Occipital lobe (tissue), 2 donors: ENCODE results near the gene GSS. TPM values are rescaled to one million over a fixed set of nuclear protein-coding genes. Genes with fewer than 3 reads are reported as not detected.

Experiments
- DNase-seq: peaks from one replicate; lab custom pipeline; 2025; lab: John Stamatoyannopoulos, UW
- total RNA-seq: library from RNA; depleted of rRNA; stranded (reverse); fragments of >200 nt; gene quantifications from one replicate; pipeline ENCODE4 v1.2.3, GENCODE V29; 2014

The GSS gene
- total RNA-seq, 1 donor from 2014 or later, result 41.5 TPM

DNA sequence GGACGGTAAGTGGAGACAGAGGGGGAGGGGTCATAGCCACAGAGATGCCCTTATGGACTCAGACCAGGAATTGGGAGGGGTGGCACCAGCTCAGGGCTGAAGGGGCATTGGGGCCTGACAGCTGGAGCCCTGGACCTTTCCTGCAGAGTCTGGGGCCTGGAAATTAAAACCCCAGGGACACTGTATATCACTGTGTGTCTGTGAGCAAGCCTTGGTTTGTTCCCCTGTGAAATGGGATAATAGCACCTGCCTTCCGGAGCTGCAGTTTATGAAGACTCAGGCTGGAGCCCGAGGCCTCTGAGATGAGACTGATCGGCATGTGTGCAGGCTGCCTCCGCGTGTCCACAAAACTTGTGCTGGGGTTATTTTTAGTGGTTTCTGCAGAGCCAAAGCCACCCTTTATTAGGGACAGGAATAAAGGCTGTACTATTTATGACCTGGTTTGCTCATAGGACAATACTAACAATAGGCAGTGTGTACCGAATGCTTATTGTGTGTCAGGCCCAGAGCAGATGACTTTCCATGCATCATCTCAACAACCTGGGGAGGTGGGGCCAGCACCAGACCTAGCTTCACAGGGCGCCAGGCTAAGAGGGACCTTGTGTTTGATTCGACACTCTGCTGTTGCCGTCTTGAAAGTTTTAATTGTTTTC lies 22.6 kb upstream of the GSS start:
- DNase-seq, result no peak

DNA sequence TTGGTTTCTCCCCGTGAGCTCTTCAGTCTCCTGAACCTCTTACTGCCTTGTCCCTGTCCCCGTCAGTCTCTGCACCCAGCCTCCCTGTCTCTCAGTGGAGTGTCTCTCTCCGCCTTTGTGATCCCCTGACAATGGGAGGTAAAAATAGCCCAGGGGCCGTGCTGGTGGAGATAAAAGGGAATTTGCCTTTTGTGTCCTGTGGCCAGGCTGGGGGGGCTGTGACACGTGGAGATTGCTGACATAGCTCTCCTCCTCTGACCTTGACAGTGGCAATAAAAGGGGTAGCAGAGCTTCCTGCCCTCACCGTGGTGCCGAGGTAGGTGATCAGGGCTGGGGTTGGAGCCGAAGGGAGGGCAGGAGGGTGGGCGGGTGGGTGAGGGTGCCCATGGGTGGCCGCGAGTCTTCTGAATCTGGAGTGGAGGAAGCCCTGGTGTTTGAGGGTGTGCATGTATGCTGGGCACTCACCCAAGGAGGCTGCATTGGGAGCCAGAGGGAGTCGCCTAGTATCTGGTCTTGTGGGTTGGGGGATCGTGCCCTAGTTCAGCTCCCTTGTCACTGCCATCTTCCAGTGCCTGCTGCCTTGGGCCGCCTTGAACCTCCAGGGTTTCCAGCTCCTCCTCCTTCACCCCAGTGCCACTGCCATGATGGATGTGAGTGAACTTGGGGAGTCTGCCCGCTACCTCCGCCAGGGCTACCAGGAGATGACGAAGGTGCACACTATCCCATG lies 21.9 kb upstream of the GSS start:
- no peak for DNase-seq

DNA sequence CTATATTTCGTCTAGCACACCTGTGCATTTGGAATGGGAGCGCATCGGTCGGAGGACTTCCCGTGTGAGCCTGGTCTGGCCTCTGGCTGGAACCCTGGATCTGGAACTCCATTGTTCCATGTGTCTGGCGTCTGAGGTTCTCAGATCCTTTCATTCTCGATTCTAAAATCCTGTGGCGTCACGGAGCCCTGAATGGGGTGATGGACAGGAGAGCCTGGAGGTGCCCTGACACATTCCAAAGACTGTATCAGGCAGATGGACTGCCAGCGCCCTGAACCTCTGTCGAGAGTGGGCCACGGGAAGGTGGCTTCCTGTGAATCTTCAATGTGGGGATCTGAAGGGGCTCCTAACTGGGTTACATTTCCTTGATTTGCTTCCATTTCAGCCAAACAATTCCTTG lies 20.7 kb upstream of the GSS start:
- no peak for DNase-seq

DNA sequence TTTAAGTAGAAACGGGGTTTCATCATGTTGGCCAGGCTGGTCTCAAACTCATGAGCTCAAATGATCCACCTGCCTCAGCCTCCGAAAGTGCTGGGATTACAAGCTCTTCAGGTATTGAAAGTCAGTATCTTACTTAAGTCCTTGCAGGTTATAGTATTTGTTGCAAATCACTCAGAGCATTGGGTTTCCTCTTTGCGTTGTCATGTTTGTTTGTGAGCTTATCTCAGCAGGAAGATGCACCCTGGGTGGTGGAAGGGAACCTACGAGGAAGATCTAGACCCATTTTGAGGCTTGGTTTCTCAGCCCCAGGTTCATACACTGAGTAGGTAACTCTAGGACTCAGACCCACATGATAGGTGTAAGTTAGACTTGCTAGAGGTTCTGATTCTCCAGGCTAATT lies 18.6 kb upstream of the GSS start:
- no peak for DNase-seq

DNA sequence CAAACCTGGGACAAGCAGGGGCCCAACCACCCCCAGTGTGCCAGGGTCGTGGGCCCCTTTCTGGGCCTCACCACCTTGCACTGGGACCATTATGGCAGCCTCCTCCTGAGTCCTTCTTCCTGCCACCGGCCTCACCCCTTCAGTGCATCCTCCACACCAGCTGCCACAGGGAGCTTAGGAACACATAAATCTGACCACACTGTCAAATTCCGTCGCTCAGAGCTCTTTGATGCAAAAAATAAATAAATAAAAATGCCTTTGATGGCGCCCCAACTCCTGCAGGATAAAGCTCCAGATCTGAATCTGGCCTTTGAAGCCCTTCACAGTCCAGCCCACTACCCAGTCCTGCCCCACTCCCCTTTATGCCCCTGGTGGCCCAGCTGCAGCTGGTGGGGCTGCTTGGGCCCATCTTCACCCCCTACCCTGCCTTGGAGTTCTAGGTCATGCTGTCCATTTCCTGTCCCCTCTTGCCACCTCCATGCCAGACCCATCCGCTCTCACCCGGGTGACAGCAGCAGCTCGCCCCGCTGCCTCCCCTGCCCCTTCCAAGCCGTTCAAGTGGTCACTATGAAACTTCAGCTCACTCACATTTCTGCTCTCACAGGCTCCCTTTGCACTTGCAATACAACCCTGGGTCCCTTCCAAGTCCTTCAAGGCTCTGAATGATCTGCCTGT lies 16.1 kb upstream of the GSS start:
- no peak for DNase-seq

DNA sequence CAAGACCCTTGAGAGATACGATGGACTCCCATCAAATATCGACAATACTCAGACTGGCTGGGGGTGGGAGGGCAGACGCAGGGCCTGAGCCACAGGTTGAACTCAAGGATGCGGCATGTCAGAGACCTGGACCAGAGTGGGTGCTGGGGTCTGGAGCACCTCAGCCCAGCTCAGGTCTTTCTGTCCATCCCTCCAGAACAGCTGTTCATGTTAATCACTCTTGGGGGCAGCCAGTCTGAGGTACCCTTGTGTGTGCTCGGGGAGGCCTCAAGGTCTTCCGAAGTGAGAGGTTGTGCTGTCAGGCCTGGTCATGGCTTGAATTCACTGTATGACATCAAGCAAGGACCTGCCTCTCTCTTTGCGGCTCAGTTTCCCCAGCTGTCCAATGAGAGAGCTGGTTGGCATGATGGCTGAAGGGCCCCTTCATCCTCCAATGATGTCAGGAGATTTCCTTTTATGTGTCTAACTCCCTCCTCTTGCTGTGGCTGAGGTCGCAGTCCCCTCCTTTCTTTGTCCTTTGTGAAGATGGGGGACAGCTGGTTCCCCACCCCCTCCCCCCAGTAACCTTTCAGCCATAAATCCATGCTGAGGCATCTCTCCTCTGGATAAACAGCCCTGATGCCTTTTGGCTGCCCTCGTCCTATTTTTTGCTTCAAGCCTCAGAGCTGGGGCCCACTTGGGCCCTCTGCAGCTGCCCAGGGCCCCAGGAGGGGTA lies 15.4 kb upstream of the GSS start:
- DNase-seq, result no peak

DNA sequence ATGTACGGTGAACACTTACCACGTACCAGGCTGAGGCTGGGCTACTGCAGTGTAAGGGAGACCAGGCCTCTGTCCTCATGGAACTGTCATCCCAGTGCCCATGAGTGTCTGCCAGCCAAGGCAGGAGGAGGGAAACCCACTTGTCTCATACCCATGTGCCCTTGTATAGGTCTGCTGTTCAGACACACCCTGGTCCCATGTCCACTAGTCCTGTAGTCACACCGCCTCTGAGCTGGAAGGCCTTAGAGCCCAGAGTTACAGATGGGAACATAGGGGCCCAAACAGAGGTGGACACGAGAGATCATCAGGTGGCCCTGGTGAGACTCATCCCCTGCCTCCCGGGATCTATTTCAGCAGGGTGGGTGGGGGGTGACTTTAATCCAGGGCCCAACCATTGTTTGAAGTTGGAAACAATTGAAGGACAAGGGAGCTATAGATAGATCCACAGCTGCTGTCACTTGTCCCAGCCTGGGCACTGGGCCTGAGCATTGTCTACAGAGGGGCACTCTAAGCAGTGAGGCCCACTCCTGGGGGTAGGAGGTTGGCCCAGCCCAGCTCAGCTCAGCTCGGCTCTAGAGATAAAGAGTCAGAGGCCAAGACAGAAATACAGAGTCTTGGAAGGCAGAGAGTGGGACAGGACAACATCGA lies 14.7 kb upstream of the GSS start:
- DNase-seq, result peak; percentile 38

DNA sequence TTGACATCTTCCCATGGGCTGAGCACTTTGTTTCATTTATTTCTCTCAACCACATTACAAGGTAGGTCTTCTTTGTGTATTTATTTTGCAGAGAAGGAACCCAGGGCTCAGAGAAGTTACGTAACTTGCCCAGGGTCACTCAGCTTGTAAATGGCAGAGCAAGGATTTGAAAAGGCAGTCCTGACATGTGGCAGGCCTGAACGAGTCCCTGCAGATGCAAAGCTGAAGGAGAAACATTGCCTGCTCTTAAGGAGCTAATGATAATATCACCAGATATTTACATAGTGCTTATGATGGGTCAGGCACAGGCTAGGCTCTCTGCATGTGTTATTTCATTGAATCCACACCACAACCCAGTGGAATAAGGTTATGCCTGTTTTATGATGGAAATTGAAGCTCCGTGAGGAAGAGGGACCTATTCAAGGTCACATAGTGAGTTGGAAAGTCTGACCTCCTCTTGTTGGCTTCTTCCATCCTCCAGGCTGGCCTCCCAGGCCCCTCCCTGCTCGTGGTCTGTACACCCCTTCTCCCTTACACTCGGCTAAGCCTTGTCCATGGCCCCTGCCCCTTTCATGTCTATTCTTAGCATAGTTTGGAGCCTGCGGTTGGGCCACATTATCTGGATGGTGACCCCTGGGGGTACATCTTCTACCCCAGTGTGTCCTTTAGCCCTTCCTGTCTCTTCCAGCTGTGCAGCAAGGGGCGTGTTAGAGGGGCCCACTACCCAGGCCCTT lies 12.6 kb upstream of the GSS start:
- no peak for DNase-seq

DNA sequence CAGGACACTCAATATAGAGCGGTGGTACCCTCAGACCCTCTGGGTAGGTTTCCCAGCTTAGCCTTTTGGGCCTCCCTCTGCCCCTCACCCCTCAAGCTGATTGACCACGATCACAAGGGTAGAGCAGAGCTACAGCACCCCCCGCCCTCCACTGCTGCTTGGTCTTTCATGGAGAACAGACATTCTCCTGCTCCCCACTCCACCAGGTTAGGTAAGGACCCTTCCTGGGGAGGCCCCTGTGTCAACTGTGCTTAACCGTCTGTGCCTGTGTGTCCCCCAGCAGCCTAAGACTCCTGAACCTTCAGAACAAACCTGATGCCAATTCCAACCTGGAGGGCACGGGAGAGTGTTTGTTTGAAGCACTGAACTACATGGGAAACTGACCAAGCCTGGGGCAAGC lies 11.8 kb upstream of the GSS start:
- no peak for DNase-seq

DNA sequence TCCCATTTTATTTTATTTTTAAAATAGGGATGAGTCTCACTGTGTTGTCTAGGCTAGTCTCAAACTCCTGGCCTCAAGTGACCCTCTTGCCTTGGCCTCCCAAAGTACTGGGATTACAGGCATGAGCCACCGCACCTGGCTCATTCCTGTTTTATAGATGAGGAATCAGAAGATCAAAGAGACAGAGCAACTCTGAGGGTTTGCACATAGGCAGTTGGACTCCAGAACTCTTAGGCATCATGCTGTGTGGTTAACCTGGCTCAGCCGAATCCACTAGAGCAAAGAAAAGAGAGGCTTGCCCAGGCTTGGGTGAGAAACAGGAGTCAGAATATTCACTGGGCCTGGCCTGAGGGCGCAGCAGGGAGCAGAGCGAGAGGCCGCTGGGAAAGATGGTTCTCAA lies 9.4 kb upstream of the GSS start:
- DNase-seq, result no peak

DNA sequence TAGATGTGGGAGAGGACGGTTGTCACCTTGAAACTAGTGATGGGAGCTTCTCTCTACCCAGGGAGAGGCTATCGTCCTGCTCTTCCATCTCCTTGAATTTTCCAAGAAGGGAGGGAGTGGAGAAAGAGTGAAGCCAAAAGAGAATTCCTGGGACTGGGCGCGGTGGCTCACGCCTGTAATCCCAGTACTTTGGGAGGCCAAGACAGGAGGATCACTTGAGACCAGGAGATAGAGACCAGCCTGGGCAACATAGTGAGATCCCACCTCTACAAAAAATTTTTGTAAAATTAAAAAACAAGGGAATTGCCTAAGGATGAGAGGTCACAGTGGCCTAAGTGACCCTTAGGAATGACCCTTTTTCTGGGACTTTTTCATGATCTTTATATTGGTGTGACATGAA lies 8.9 kb upstream of the GSS start:
- DNase-seq, result no peak

DNA sequence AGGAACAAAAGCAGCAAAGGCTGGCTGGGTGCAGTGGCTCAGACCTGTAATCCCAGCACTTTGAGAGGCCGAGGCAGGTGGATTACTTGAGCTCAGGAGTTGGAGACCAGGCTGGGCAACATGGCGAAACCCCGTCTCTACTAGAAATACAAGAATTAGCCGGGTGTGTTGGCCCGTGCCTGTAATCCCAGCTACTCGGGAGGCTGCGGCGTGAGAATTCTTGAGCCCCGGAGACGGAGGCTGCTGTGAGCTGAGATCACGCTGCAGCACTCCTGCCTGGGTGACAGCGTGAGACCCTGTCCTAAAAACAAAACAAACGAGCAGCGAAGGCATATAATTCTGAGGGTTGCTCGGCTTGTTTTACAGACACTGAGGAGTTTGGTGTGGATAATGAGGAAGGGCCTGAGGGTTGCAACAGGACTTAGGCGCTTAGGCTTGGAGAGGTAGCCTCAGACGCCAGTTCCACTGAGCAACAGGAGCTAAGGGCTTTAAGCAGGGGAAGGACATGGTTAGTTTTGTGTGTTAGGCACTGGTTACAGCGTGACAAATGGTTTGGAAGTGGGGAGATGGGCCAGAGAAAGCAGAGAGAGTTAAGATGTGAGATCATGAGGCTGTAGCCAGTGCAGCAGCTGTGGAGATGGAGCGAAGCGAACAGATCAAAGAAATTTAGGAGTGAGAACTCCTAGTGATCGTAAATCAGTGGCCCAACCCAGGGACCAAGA lies 1.3 kb upstream of the GSS start:
- DNase-seq, result no peak

DNA sequence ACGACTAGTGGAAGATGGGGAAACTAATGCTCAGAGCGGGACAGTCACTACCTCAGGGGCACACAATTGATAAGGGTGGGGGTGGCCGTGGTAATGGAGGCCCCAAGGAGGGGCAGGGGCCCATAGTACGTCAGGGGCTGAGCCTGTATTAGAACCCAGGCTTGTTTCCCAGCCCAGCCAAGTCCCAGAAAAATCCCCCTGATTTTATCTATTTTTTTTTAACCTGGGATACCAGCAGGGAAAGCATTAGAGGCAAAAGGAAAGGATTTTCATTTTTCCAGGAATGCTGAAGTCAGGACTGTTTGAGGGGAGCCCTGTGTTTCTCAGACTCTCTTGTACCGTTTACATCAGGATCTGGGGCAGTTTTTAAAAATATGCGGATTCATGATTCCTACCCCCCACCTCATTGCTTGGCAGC lies 444 bp upstream of the GSS start:
- DNase-seq, result no peak

DNA sequence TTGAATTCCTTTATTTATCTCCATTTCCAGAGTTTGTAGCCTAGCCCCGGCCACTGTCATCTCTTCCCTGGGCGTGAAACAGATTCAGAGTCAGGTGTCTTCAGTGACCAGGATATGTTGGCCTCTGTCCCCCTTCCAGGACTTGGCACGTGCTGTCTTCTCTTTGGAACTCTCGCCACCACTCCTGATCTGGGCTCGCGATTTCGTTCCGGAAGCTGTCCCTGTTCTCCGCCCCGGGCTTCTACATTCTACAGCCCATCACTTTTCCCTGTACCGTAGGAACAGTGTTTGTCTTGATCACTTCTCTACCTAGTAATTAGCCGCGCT lies 739 bp downstream of the GSS start:
- DNase-seq, result no peak

DNA sequence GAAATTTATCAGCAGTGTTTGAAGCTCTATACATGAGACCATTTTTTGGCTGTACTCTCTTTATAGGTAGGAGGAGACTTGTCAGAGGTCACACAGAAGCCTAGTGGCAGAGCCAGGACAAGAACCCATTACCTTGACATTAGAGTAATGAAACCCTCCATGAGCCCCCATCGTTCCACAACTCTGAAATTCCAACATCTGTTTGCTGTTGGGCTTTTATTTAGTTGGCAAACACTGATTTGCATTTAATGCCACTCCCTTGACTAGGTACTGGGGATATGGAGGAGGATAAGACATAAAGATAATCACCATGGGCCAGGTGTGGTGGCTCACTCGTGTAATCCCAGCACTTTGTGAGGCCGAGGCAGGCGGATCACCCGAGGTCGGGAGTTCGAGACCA lies 1.6 kb downstream of the GSS start:
- DNase-seq, result no peak

DNA sequence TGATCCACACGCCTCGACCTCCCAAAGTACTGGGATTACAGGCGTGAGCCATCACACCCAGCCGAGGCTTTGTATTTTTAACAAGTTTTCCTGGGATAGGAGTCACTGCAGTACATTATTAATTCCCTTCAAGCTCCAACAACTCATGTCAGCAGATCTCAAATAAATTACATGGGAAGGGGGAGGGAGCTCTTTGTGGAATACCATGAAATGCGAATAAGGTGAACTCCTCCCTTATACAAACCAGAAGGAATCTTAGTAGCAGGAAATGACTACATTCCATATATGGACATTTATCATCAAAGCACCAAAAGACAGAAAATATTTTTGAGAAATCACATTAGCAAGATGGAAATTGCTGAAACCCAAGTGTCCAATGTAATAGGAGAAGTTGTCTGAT lies 2.9 kb downstream of the GSS start:
- no peak for DNase-seq

DNA sequence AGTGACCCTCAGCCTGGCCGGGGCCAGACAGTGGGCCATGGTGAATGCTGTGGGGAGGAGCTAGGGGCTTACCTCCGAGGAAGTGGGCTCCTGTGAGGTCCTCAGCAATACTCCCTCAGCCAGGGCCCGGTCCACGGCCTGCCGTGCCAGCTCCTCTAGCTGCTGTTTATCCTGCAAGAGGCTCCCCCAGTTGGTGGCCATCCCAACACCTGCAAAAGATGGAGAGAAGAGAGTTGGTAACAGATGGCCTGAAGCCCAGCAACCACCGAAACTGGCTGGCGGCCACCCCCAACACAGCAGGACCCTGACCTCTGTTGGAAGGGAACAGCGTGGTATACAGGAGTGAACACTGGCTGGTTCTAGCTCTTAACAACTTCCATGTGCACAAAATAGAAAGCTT lies 4.0 kb downstream of the GSS start:
- no peak for DNase-seq

DNA sequence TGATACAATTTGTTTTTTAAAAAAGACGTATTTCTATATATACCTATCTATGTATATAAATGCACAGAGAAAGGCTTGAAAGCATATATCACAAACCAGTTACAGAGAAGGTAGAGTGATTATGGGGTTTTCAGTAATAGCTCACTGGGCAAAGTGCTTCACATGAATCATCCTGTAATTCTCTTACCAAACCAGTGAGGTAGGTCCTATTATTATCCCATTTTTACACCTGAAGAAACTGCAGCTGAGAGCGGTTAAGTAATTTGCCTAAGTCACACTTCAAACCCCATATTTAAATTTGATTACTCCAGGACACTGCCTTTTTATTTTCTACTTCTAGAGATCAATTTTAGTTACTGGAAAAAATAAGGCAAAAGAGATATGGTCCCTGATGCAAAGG lies 4.4 kb downstream of the GSS start:
- no peak for DNase-seq

DNA sequence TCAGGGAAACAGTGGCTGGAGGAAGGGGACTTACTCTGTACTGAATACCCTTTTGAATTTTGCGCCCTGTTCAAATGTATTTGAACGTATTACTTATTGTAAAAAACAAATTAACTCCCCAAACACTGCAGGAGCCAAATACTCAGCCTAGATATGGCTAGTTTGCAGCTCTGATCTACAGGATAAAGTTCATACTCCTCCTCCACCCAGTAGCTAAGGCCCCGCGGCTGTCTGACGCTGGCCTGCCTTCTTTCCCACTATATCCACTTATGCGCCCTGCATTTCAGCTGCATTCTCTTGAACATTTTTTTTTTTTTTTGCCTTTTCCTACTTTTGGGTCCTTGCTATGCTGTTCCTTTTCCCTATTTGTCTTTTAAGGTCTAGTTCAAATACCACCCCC lies 6.5 kb downstream of the GSS start:
- DNase-seq, result no peak

DNA sequence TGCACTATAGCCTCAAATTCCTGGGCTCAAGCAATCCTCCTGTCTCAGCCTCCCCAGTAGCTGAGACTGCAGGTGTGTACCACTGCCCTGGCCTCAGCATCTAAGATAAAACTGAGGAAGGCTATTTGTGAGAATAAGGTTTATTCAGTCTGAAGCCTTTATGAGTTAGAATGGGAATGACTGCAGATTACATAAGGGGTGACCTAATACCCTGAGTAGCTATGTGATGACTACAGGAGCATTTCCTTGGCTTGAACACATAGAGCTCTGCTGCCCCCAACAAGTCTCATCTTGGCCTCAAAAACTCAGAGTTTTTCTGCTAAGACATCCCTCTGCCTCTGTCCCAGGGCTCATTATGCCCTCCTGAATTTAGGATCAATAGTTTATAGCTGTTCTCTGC lies 7.6 kb downstream of the GSS start:
- DNase-seq, result no peak

DNA sequence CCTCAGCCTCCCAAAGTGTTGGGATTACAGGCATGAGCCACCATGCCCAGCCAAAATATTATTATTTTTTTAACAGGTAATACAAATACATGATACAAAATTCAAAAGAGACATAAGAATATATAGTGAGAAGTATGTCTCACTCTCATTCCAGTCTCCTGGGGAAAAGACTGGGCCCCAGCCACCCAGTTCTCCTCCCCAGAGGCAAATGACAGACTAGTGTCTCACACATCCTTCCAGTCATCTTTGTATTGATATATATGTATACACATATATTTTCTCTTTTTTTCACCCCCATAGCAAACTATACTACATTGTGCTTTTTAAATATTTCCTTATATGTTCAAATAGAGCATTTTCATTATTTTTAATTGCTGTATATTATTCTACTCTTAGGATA lies 8.3 kb downstream of the GSS start:
- no peak for DNase-seq
